ENCODE data around the gene ERLEC1.

ERLEC1 gene

DNA sequence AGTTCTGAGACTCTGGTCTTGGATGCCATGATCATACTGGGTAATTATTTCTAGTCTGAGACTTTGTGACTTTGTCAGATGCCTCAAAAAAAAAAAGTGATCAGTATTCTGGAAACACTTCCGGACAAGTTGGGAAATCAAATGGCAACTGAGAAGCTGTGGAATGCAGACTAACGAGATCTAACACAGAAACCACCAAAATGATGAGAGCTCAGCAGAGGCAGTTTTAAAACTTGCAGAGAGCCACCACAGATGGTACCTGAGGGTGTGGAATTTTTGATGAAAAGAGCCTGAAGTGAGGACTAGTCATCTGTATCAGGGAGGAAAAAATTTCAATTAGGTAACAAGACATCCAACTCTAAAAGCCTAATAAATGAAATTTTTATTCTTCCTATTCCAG, 78.4 kb downstream of the ERLEC1 start:
- no peak for DNase-seq (ENCODE audit: low read depth)
- no peak overlapping the region for H3K9ac ChIP-seq (ENCODE audit: low read length)
- H3K36me3 ChIP-seq (ENCODE audit: control insufficient read depth, insufficient read depth, low read length, severe bottlenecking): peaks cover 59% of the 10 kb centered on the region
- no peaks in the 10 kb centered on the region for H3K9me3 ChIP-seq (ENCODE audit: control insufficient read depth, low read length)
- no peaks in the 10 kb centered on the region for H3K27me3 ChIP-seq (replicated peaks; ENCODE audit: control insufficient read depth, insufficient read depth, low read length)
- H3K4me1 ChIP-seq (ENCODE audit: control insufficient read depth, insufficient read depth, low read length): peaks cover 4% of the 10 kb centered on the region
- no peak overlapping the region for H3K4me3 ChIP-seq (ENCODE audit: low read length)

DNA sequence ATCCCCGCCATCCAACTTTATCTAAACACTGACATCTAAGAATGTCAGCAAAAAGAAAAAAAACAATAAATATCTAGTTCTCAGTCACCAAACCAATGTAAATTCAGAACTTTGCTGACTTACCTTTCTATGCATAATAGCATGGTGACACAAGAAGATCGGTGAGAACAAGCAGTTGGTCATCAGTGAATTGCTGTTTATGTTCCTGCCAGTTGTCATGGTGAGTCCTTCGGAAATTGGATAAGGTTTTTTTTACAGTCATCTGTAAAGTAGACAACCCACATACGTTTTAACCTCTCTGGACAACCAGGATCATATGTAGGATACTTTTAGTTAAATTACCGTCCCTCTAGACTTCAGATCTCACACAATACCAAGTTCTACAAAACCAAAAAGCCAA, 79.1 kb downstream of the ERLEC1 start:
- Histone ChIP-seq H3K4me1 (ENCODE audit: control insufficient read depth, insufficient read depth, low read length) (peaks cover 3% of the 10 kb centered on the region), H3K4me3 (ENCODE audit: low read length) (no peak overlapping the region), H3K9me3 (ENCODE audit: control insufficient read depth, low read length) (no peaks in the 10 kb centered on the region), H3K27me3 (replicated peaks; ENCODE audit: control insufficient read depth, insufficient read depth, low read length) (no peaks in the 10 kb centered on the region), H3K36me3 (ENCODE audit: control insufficient read depth, insufficient read depth, low read length, severe bottlenecking) (peaks cover 63% of the 10 kb centered on the region), H3K9ac (ENCODE audit: low read length) (no peak overlapping the region)
- DNase-seq (ENCODE audit: low read depth): no peak

- Histone ChIP-seq H3K4me1 (ENCODE audit: control insufficient read depth, insufficient read depth, low read length) (peaks cover 3% of the 10 kb centered on the region), H3K4me3 (ENCODE audit: low read length) (no peak overlapping the region), H3K27me3 (replicated peaks; ENCODE audit: control insufficient read depth, insufficient read depth, low read length) (no peaks in the 10 kb centered on the region), H3K9me3 (ENCODE audit: control insufficient read depth, low read length) (no peaks in the 10 kb centered on the region), H3K36me3 (ENCODE audit: control insufficient read depth, insufficient read depth, low read length, severe bottlenecking) (peaks cover 64% of the 10 kb centered on the region), H3K9ac (ENCODE audit: low read length) (no peak overlapping the region)
- no peak for DNase-seq (ENCODE audit: low read depth)
Observed at GRCh38 chr2:53867169-53867568, 80.3 kb downstream of the ERLEC1 start.

DNA sequence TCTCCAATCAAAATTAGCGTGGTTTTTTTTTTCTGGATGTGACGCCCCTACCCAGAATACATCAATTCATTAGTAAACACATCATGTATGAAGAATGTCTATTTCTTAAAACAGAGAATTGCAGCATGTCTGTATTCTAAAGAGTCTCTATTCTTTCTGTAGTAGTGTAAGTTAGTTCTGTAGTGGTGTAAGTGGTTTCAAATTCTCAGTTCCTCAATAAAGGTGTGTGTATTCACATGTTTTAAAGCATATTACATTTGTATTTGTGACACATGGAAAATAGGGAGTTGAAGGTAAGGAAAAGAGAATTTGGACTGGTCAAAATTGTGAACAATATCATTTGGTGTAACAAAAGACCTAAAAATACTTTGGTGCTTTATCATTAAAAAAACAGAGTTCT, 80.9 kb downstream of the ERLEC1 start:
- no peak for DNase-seq (ENCODE audit: low read depth)
- Histone ChIP-seq H3K4me3 (ENCODE audit: low read length) (no peak overlapping the region), H3K27me3 (replicated peaks; ENCODE audit: control insufficient read depth, insufficient read depth, low read length) (no peaks in the 10 kb centered on the region), H3K4me1 (ENCODE audit: control insufficient read depth, insufficient read depth, low read length) (peaks cover 3% of the 10 kb centered on the region), H3K36me3 (ENCODE audit: control insufficient read depth, insufficient read depth, low read length, severe bottlenecking) (peaks cover 64% of the 10 kb centered on the region), H3K9ac (ENCODE audit: low read length) (no peak overlapping the region), H3K9me3 (ENCODE audit: control insufficient read depth, low read length) (no peaks in the 10 kb centered on the region)
